HCT116 (cell line): ENCODE measurements around the gene RPRML. TPM values are rescaled to one million over a fixed set of nuclear protein-coding genes. Genes with fewer than 3 reads are reported as not detected.

Experiments
- ATAC-seq: fragments of 200-7000 bp; cut with Tn5 transposase; 2 replicates; pipeline ENCODE4 v1.9.1; 2020; ENCODE audit warnings: mild to moderate bottlenecking, moderate library complexity
- BruUV-seq: library from RNA; stranded (reverse); fragments of 400-500 nt; replicated peaks from 2 replicates; lab custom pipeline; 2021; lab: Mats Ljungman, UMichigan
- CTCF ChIA-PET: fragments of 300-600 bp; sonication (Branson Sonifier 250); formaldehyde crosslinking; loops from one replicate; lab custom pipeline; 2021; ENCODE audit warnings: antibody characterized with exemption; lab: Charles Lee
- POLR2A ChIA-PET: fragments of 300-600, 350-600 bp; sonication (Branson Sonifier 250); formaldehyde crosslinking; loops from one replicate; lab custom pipeline; 2021; ENCODE audit warnings: antibody characterized with exemption; lab: Charles Lee
- RAD21 ChIA-PET, 2 experiments: fragments of 300-600 bp; sonication (Branson Sonifier 250); formaldehyde crosslinking; loops; one replicate each; lab custom pipeline; 2023; ENCODE audit warnings: low total read pairs in 2 of 2; ENCODE audit not compliant: uncharacterized antibody in 2 of 2, unreplicated experiment in 2 of 2, low non-redundant PET in 1 of 2; lab: Charles Lee
- DNase-seq: peaks from one replicate; pipeline ENCODE4 v3.0.0-alpha.2; 2010; ENCODE audit warnings: low read depth, low spot score
- H2AFZ ChIP-seq: fragments of 200-600 bp; shearing (Covaris generic), sonication (generic); 2 replicates; pipeline ENCODE4 v1.6.1; 2017; ENCODE audit warnings: low read depth, mixed run types, mixed read lengths, antibody characterized with exemption, low read length; ENCODE audit not compliant: poor library complexity, severe bottlenecking
- H3K27ac ChIP-seq: 2 replicates; pipeline ENCODE4 v1.5.1; 2012; ENCODE audit warnings: low read depth, low read length
- H3K27me3 ChIP-seq: fragments of 200-600 bp; sonication (generic); 2 replicates; pipeline ENCODE4 v1.6.1; 2016; ENCODE audit warnings: mixed run types, low read length, mixed read lengths; ENCODE audit not compliant: insufficient read depth
- H3K36me3 ChIP-seq, 2 experiments: fragments of 200-500 bp in 1 of 2; fragments of 200-600 bp in 1 of 2; sonication (Bioruptor generic) in 1 of 2; sonication (generic) in 1 of 2; 2 replicates each; pipeline versions ENCODE4 v1.5.1 to v1.6.1; 2014 to 2016; ENCODE audit warnings: low read length in 2 of 2, inconsistent platforms in 1 of 2, mixed read lengths in 1 of 2, mixed run types in 1 of 2; ENCODE audit not compliant: insufficient read depth in 2 of 2, control insufficient read depth in 1 of 2
- H3K4me1 ChIP-seq, 2 experiments: fragments of 200-600 bp in 1 of 2; sonication (generic) in 1 of 2; 2 replicates each; pipeline versions ENCODE4 v1.5.1 to v1.6.1; 2012 to 2017; ENCODE audit warnings: low read length in 2 of 2, inconsistent platforms in 1 of 2, mild to moderate bottlenecking in 1 of 2, mixed read lengths in 1 of 2, mixed run types in 1 of 2, moderate library complexity in 1 of 2; ENCODE audit not compliant: insufficient read depth in 2 of 2, control insufficient read depth in 1 of 2
- H3K4me2 ChIP-seq: fragments of 200-600 bp; sonication (generic); 2 replicates; pipeline ENCODE4 v1.6.1; 2017; ENCODE audit warnings: mixed run types, low read length, mixed read lengths
- H3K4me3 ChIP-seq, 2 experiments: fragments of 200-600 bp in 1 of 2; sonication (generic) in 1 of 2; replicated peaks in 1 of 2; 2 replicates each; pipeline ENCODE4 v1.5.1; 2011 to 2016; ENCODE audit warnings: low read length in 2 of 2, control low read depth in 1 of 2, low read depth in 1 of 2, mild to moderate bottlenecking in 1 of 2, mixed read lengths in 1 of 2, mixed run types in 1 of 2
- H3K79me2 ChIP-seq: fragments of 200-600 bp; sonication (generic); 2 replicates; pipeline ENCODE4 v1.6.1; 2017; ENCODE audit warnings: mild to moderate bottlenecking, mixed run types, low read length, moderate library complexity, mixed read lengths; ENCODE audit not compliant: insufficient read depth
- H3K9ac ChIP-seq: fragments of 200-600 bp; sonication (generic); 2 replicates; pipeline ENCODE4 v1.6.1; 2016; ENCODE audit warnings: low read length, mixed read lengths
- H3K9me2 ChIP-seq: fragments of 200-600 bp; sonication (generic), shearing (Covaris generic); 2 replicates; pipeline ENCODE4 v1.6.1; 2017; ENCODE audit warnings: mixed run types, mild to moderate bottlenecking, moderate library complexity; ENCODE audit not compliant: insufficient read depth
- H3K9me3 ChIP-seq, 2 experiments: fragments of 200-500 bp in 1 of 2; fragments of 200-600 bp in 1 of 2; sonication (Bioruptor generic) in 1 of 2; sonication (generic) in 1 of 2; 2 replicates each; pipeline ENCODE4 v1.6.1; 2014 to 2017; ENCODE audit warnings: low read length in 2 of 2, mixed read lengths in 2 of 2, inconsistent platforms in 1 of 2, low read depth in 1 of 2, mild to moderate bottlenecking in 1 of 2, mixed run types in 1 of 2, moderate library complexity in 1 of 2; ENCODE audit not compliant: control insufficient read depth in 1 of 2, insufficient read depth in 1 of 2
- H4K20me1 ChIP-seq: fragments of 200-600 bp; sonication (generic), shearing (Covaris generic); 2 replicates; pipeline ENCODE4 v1.6.1; 2017; ENCODE audit warnings: mixed run types, mild to moderate bottlenecking, moderate library complexity; ENCODE audit not compliant: insufficient read depth
- CBX3 ChIP-seq: IDR thresholded peaks from 2 replicates; pipeline ENCODE4 v1.6.1; 2012; ENCODE audit warnings: low read depth
- CEBPB ChIP-seq: IDR thresholded peaks from 2 replicates; pipeline ENCODE4 v1.6.1; 2012; ENCODE audit warnings: low read depth
- EGR1 ChIP-seq: IDR thresholded peaks from 2 replicates; pipeline ENCODE4 v1.6.1; 2012; ENCODE audit warnings: low read depth
- ELF1 ChIP-seq: IDR thresholded peaks from 2 replicates; pipeline ENCODE4 v1.6.1; 2012; ENCODE audit warnings: low read depth, borderline replicate concordance
- EZH2 ChIP-seq: fragments of 200-600 bp; sonication (generic); IDR thresholded peaks from 2 replicates; pipeline ENCODE4 v1.6.1; 2017; ENCODE audit warnings: antibody characterized with exemption, mixed run types
- EZH2phosphoT487 ChIP-seq: fragments of 200-600 bp; IDR thresholded peaks from 2 replicates; pipeline ENCODE4 v1.6.1; 2018; ENCODE audit warnings: antibody characterized with exemption, borderline replicate concordance
- JUND ChIP-seq: IDR thresholded peaks from 2 replicates; pipeline ENCODE4 v1.6.1; 2012
- POLR2A ChIP-seq: IDR thresholded peaks from 2 replicates; pipeline ENCODE4 v1.7.0; 2011; ENCODE audit warnings: borderline replicate concordance; ENCODE audit not compliant: insufficient read depth, insufficient read length; ENCODE audit errors: extremely low read depth
- POLR2AphosphoS5 ChIP-seq: IDR thresholded peaks from 2 replicates; pipeline ENCODE4 v1.6.1; 2011; ENCODE audit warnings: mild to moderate bottlenecking, low read depth, low read length, moderate library complexity
- RAD21 ChIP-seq: IDR thresholded peaks from 2 replicates; pipeline ENCODE4 v1.6.1; 2012; ENCODE audit warnings: low read depth, mild to moderate bottlenecking
- TCF7L2 ChIP-seq: IDR thresholded peaks from 2 replicates; pipeline ENCODE4 v1.7.0; 2011; ENCODE audit warnings: borderline replicate concordance, inconsistent platforms; ENCODE audit not compliant: insufficient read depth, insufficient read length; ENCODE audit errors: extremely low read depth
- YY1 ChIP-seq: IDR thresholded peaks from 2 replicates; pipeline ENCODE4 v1.6.1; 2011; ENCODE audit warnings: low read length, low read depth, moderate library complexity, mild to moderate bottlenecking; ENCODE audit not compliant: insufficient replicate concordance; ENCODE audit errors: extremely low read depth
- ZFX ChIP-seq: fragments of 450-650 bp; IDR thresholded peaks from 2 replicates; pipeline ENCODE4 v1.6.1; 2017
- ZNF274 ChIP-seq: fragments of 200-500 bp; sonication (Bioruptor generic); IDR thresholded peaks from 2 replicates; pipeline ENCODE4 v1.6.1; 2014; ENCODE audit warnings: mild to moderate bottlenecking, low read depth, low read length, inconsistent platforms
- intact Hi-C: fragments of 100-400 bp; cut with micrococcal nuclease; formaldehyde crosslinking; loops from 2 replicates; pipeline ENCODE4 v1.10.0; 2022
- total RNA-seq: library from RNA; stranded (reverse); gene quantifications from one replicate; pipeline ENCODE4 v1.2.1, GENCODE V29; 2021; ENCODE audit not compliant: unreplicated experiment
- TF ChIP-seq, protein P1 (sequence below): IDR thresholded peaks from 2 replicates; pipeline ENCODE4 v1.6.1; 2012; ENCODE audit warnings: low read depth
- TF ChIP-seq, protein P2 (sequence below), 3 experiments: fragments of 200-600 bp in 1 of 3; sonication (generic) in 1 of 3; IDR thresholded peaks in 2 of 3; conservative IDR thresholded peaks in 1 of 3; 2 replicates each; pipeline ENCODE4 v1.5.1; 2012 to 2017; ENCODE audit warnings: low read depth in 2 of 3, low read length in 2 of 3, antibody characterized with exemption in 1 of 3, borderline replicate concordance in 1 of 3, control low read depth in 1 of 3, mild to moderate bottlenecking in 1 of 3, mixed read lengths in 1 of 3, mixed run types in 1 of 3, moderate library complexity in 1 of 3; ENCODE audit not compliant: insufficient read depth in 1 of 3
- TF ChIP-seq, protein P3 (sequence below): IDR thresholded peaks from 2 replicates; pipeline ENCODE4 v1.6.1; 2011; ENCODE audit warnings: mild to moderate bottlenecking, low read length, moderate library complexity; ENCODE audit not compliant: insufficient replicate concordance; ENCODE audit errors: extremely low read depth

RPRML gene
- total RNA-seq, 1 experiment from 2014 or later: not detected

DNA sequence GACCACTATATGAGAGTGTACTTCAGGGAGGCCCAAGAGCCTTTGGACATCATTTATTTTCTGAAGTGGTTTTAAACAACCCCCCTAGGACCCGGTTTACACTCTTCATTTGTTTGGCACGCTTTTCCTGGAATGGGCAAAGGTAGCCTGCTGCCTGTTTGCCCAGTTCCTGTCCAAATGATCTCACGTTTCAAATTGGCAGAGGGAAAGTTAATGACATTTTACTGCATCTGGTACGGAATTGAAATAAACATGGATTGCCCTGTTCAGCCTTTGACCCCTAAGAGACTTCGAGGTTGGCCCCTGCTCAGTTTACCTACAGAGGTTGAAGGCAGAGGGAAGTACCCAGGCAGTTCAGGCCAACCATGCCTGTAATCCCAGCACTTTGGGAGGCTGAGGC is 5.8 kb upstream of the RPRML start:
- DNase-seq (no peak), ATAC-seq (no peak)
- ChIA-PET POLR2A (no interaction called here), CTCF (interaction anchor here (1.4 kb wide), 1 partner anchor 43 kb away, joined by 5 read pairs; no protein-coding TSS in a partner anchor), RAD21 (no interaction called here)
- Histone ChIP-seq H3K9me3 (no peaks in the 10 kb centered on the region), H3K4me1 (no peaks in the 10 kb centered on the region), H3K27me3 (no peaks in the 10 kb centered on the region), H3K27ac (no peak overlapping the region), H4K20me1 (no peaks in the 10 kb centered on the region), H3K36me3 (no peaks in the 10 kb centered on the region), H3K4me3 (no peak overlapping the region), H2AFZ (no peak overlapping the region), H3K9ac (no peak overlapping the region), H3K9me2 (no peaks in the 10 kb centered on the region), H3K4me2 (no peak overlapping the region), H3K79me2 (no peaks in the 10 kb centered on the region)
- BruUV-seq: no TSS peak
- no peak for TF ChIP-seq EZH2phosphoT487
- TF ChIP-seq, protein P1, sequence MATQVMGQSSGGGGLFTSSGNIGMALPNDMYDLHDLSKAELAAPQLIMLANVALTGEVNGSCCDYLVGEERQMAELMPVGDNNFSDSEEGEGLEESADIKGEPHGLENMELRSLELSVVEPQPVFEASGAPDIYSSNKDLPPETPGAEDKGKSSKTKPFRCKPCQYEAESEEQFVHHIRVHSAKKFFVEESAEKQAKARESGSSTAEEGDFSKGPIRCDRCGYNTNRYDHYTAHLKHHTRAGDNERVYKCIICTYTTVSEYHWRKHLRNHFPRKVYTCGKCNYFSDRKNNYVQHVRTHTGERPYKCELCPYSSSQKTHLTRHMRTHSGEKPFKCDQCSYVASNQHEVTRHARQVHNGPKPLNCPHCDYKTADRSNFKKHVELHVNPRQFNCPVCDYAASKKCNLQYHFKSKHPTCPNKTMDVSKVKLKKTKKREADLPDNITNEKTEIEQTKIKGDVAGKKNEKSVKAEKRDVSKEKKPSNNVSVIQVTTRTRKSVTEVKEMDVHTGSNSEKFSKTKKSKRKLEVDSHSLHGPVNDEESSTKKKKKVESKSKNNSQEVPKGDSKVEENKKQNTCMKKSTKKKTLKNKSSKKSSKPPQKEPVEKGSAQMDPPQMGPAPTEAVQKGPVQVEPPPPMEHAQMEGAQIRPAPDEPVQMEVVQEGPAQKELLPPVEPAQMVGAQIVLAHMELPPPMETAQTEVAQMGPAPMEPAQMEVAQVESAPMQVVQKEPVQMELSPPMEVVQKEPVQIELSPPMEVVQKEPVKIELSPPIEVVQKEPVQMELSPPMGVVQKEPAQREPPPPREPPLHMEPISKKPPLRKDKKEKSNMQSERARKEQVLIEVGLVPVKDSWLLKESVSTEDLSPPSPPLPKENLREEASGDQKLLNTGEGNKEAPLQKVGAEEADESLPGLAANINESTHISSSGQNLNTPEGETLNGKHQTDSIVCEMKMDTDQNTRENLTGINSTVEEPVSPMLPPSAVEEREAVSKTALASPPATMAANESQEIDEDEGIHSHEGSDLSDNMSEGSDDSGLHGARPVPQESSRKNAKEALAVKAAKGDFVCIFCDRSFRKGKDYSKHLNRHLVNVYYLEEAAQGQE: no peak
- no peak for TF ChIP-seq CBX3
- TF ChIP-seq, protein P2, sequence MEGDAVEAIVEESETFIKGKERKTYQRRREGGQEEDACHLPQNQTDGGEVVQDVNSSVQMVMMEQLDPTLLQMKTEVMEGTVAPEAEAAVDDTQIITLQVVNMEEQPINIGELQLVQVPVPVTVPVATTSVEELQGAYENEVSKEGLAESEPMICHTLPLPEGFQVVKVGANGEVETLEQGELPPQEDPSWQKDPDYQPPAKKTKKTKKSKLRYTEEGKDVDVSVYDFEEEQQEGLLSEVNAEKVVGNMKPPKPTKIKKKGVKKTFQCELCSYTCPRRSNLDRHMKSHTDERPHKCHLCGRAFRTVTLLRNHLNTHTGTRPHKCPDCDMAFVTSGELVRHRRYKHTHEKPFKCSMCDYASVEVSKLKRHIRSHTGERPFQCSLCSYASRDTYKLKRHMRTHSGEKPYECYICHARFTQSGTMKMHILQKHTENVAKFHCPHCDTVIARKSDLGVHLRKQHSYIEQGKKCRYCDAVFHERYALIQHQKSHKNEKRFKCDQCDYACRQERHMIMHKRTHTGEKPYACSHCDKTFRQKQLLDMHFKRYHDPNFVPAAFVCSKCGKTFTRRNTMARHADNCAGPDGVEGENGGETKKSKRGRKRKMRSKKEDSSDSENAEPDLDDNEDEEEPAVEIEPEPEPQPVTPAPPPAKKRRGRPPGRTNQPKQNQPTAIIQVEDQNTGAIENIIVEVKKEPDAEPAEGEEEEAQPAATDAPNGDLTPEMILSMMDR (IDR thresholded peaks at IDR 0.05 in 2 of 3, conservative IDR thresholded peaks at IDR 0.05 in 1 of 3; ENCODE audit: borderline replicate concordance in 1 of 3, insufficient read depth in 1 of 3, low read depth in 2 of 3, low read length in 2 of 3): no peak
- no peak for TF ChIP-seq EGR1
- no peak for TF ChIP-seq TCF7L2
- TF ChIP-seq RAD21: no peak
- TF ChIP-seq ZFX: no peak
- no peak for TF ChIP-seq CEBPB
- TF ChIP-seq JUND: no peak
- no peak for TF ChIP-seq ELF1
- TF ChIP-seq POLR2AphosphoS5: no peak
- TF ChIP-seq ZNF274: no peak
- no peak for TF ChIP-seq EZH2
- TF ChIP-seq POLR2A: no peak
- no peak for TF ChIP-seq YY1
- TF ChIP-seq, protein P3, sequence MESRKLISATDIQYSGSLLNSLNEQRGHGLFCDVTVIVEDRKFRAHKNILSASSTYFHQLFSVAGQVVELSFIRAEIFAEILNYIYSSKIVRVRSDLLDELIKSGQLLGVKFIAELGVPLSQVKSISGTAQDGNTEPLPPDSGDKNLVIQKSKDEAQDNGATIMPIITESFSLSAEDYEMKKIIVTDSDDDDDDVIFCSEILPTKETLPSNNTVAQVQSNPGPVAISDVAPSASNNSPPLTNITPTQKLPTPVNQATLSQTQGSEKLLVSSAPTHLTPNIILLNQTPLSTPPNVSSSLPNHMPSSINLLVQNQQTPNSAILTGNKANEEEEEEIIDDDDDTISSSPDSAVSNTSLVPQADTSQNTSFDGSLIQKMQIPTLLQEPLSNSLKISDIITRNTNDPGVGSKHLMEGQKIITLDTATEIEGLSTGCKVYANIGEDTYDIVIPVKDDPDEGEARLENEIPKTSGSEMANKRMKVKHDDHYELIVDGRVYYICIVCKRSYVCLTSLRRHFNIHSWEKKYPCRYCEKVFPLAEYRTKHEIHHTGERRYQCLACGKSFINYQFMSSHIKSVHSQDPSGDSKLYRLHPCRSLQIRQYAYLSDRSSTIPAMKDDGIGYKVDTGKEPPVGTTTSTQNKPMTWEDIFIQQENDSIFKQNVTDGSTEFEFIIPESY: no peak
- intact Hi-C loops: no loop called here
